CD4-positive, alpha-beta T cell (primary cell): ENCODE measurements around the gene GCNA. TPM values are rescaled to one million over a fixed set of nuclear protein-coding genes. Genes with fewer than 3 reads are reported as not detected.
A peak's percentile ranks its signal among the peaks of the same experiment; 100 is the strongest.

Source experiments
- ATAC-seq: fragments of 200-7000 bp; cut with Tn5 transposase; one replicate; pipeline ENCODE4 v1.10.0; 2022; ENCODE audit warnings: mild to moderate bottlenecking; ENCODE audit not compliant: poor library complexity
- CTCF ChIA-PET: fragments of 350-600 bp; sonication (Branson Sonifier 250); formaldehyde crosslinking; loops from one replicate; lab custom pipeline; 2021; ENCODE audit warnings: antibody characterized with exemption, inconsistent platforms; lab: Charles Lee
- POLR2A ChIA-PET: fragments of 350-600 bp; sonication (Branson Sonifier 250); formaldehyde crosslinking; loops from one replicate; lab custom pipeline; 2021; ENCODE audit warnings: antibody characterized with exemption, inconsistent platforms; lab: Charles Lee
- DNase-seq, 14 experiments: peaks; one replicate each; pipeline ENCODE4 v3.0.0-alpha.2; 2013 to 2020; ENCODE audit warnings: mixed read lengths in 2 of 14
- H3K27ac ChIP-seq, 2 donors: one replicate each; pipeline versions ENCODE4 v1.5.1 to v1.7.0; 2013; ENCODE audit warnings: low read length in 2 of 2, low read depth in 1 of 2, mild to moderate bottlenecking in 1 of 2
- H3K27me3 ChIP-seq, 2 experiments: 1 replicate in 1 of 2; 2 replicates in 1 of 2; pipeline versions ENCODE4 v1.6.1 to v1.7.0; 2013; ENCODE audit warnings: low read length in 2 of 2, control low read depth in 1 of 2, mild to moderate bottlenecking in 1 of 2, moderate library complexity in 1 of 2; ENCODE audit not compliant: insufficient read depth in 2 of 2, control insufficient read depth in 1 of 2
- H3K36me3 ChIP-seq: one replicate; pipeline ENCODE4 v1.6.1; 2013; ENCODE audit warnings: low read length, control low read depth; ENCODE audit not compliant: insufficient read depth
- H3K4me1 ChIP-seq: one replicate; pipeline ENCODE4 v1.6.1; 2013; ENCODE audit warnings: low read length, control low read depth; ENCODE audit not compliant: insufficient read depth
- H3K4me3 ChIP-seq: one replicate; pipeline ENCODE4 v1.5.1; 2013; ENCODE audit warnings: mild to moderate bottlenecking, low read length, moderate library complexity
- H3K9me3 ChIP-seq, 2 experiments: 1 replicate in 1 of 2; 2 replicates in 1 of 2; pipeline versions ENCODE4 v1.6.1 to v1.7.0; 2013; ENCODE audit warnings: low read length in 2 of 2, mild to moderate bottlenecking in 2 of 2, control low read depth in 1 of 2, moderate library complexity in 1 of 2; ENCODE audit not compliant: control insufficient read depth in 1 of 2, insufficient read depth in 1 of 2
- H3K27ac Mint-ChIP-seq: one replicate; pipeline ENCODE4 v1.8.0; 2020; ENCODE audit warnings: mixed read lengths
- H3K27me3 Mint-ChIP-seq: one replicate; pipeline ENCODE4 v1.8.0; 2021; ENCODE audit warnings: mixed read lengths
- H3K36me3 Mint-ChIP-seq: one replicate; pipeline ENCODE4 v1.8.0; 2021; ENCODE audit warnings: low read depth, mixed read lengths
- H3K4me1 Mint-ChIP-seq: one replicate; pipeline ENCODE4 v1.8.0; 2021; ENCODE audit warnings: low read depth, mixed read lengths
- H3K4me3 Mint-ChIP-seq: one replicate; pipeline ENCODE4 v1.8.0; 2020; ENCODE audit warnings: mild to moderate bottlenecking, mixed read lengths
- H3K9me3 Mint-ChIP-seq: one replicate; pipeline ENCODE4 v1.8.0; 2020; ENCODE audit warnings: mixed read lengths
- CTCF ChIP-seq: fragments of 200-600 bp; IDR thresholded peaks from one replicate; pipeline ENCODE4 v1.8.0; 2022; ENCODE audit warnings: antibody characterized with exemption, mild to moderate bottlenecking
- intact Hi-C, 2 experiments: fragments of 100-400 bp; cut with DNase I in 1 of 2; cut with micrococcal nuclease in 1 of 2; formaldehyde crosslinking; loops; one replicate each; pipeline versions ENCODE4 v1.15.1 to v1.9.0; 2023 to 2025; cut with DNase I, micrococcal nuclease
- total RNA-seq, 174 experiments: library from RNA in 2 of 174; stranded (reverse) in 2 of 174; gene quantifications; one replicate each; pipeline ENCODE4 v1.2.3 and lab custom pipeline; 2021 to 2026

Gene GCNA
- total RNA-seq, 2 experiments from 2014 or later = 1.7 to 2.3 TPM

GRCh38 chrX:71577682-71578081, 555 bp upstream of the GCNA start:
- no peaks in the 10 kb centered on the region for H3K27me3 Mint-ChIP-seq
- no peak overlapping the region for H3K4me3 ChIP-seq
- peaks cover 39% of the 10 kb centered on the region for H3K36me3 ChIP-seq
- ATAC-seq = no peak
- peaks cover 55% of the 10 kb centered on the region for H3K36me3 Mint-ChIP-seq
- H3K27ac Mint-ChIP-seq = no peak overlapping the region
- intact Hi-C loops = loop anchor here in 1 of 2 experiments (5.0 kb wide), 1 partner anchor 35 kb away; no protein-coding TSS in a partner anchor
- DNase-seq = no peak
- H3K9me3 ChIP-seq = no peaks in the 10 kb centered on the region
- no peaks in the 10 kb centered on the region for H3K27me3 ChIP-seq
- no peaks in the 10 kb centered on the region for H3K9me3 Mint-ChIP-seq
- peaks cover 8% of the 10 kb centered on the region for H3K4me1 Mint-ChIP-seq
- POLR2A ChIA-PET = no interaction called here
- TF ChIP-seq CTCF = no peak
- no peak overlapping the region for H3K27ac ChIP-seq
- CTCF ChIA-PET = no interaction called here
- peaks cover 3% of the 10 kb centered on the region for H3K4me1 ChIP-seq
- H3K4me3 Mint-ChIP-seq = no peak overlapping the region

- Mint-ChIP-seq H3K4me1 (peaks cover 8% of the 10 kb centered on the region), H3K27ac (no peak overlapping the region), H3K4me3 (no peak overlapping the region), H3K9me3 (no peaks in the 10 kb centered on the region), H3K36me3 (peaks cover 40% of the 10 kb centered on the region), H3K27me3 (no peaks in the 10 kb centered on the region)
- no peak overlapping the region for H3K27ac ChIP-seq
- TF ChIP-seq CTCF = no peak
- no peaks in the 10 kb centered on the region for H3K27me3 ChIP-seq
- no peak for ATAC-seq
- peak in 1 of 14 experiments; percentile 6 for DNase-seq
- H3K9me3 ChIP-seq = no peaks in the 10 kb centered on the region
- peaks cover 3% of the 10 kb centered on the region for H3K4me1 ChIP-seq
- CTCF ChIA-PET = no interaction called here
- intact Hi-C loops = loop anchor here in 1 of 2 experiments (5.0 kb wide), 1 partner anchor 37 kb away; no protein-coding TSS in a partner anchor
- POLR2A ChIA-PET = no interaction called here
- peaks cover 24% of the 10 kb centered on the region for H3K36me3 ChIP-seq
- no peak overlapping the region for H3K4me3 ChIP-seq
Observed at GRCh38 chrX:71579136-71579989, 1.1 kb downstream of the GCNA start.

- TF ChIP-seq CTCF = no peak
- Mint-ChIP-seq H3K4me1 (peaks cover 8% of the 10 kb centered on the region), H3K4me3 (no peak overlapping the region), H3K27ac (no peak overlapping the region), H3K9me3 (no peaks in the 10 kb centered on the region), H3K27me3 (no peaks in the 10 kb centered on the region), H3K36me3 (peaks cover 34% of the 10 kb centered on the region)
- intact Hi-C loops = loop anchor here in 1 of 2 experiments (5.0 kb wide), 1 partner anchor 38 kb away; no protein-coding TSS in a partner anchor
- Histone ChIP-seq H3K27ac (no peak overlapping the region), H3K9me3 (no peaks in the 10 kb centered on the region), H3K4me3 (no peak overlapping the region), H3K27me3 (no peaks in the 10 kb centered on the region), H3K36me3 (peaks cover 17% of the 10 kb centered on the region), H3K4me1 (peaks cover 3% of the 10 kb centered on the region)
- ChIA-PET CTCF (no interaction called here), POLR2A (no interaction called here)
- DNase-seq (no peak), ATAC-seq (no peak)
Observed at GRCh38 chrX:71579990-71580380, 1.7 kb downstream of the GCNA start.
